BE2C (cell line): ENCODE results near the gene ZNF213.
A peak's percentile ranks its signal among the peaks of the same experiment; 100 is the strongest.
"Not testable (repeated sequence)": the region's sequence is repeated elsewhere in the genome, so short reads cannot be mapped to it uniquely, and the experiment has no call there.

Source experiments
- DNase-seq: peaks from one replicate; pipeline ENCODE4 v3.0.0-alpha.2; 2020
- H3K27me3 ChIP-seq: fragments of 250-450 bp; sonication (Bioruptor Pico); 2 replicates; pipeline ENCODE4 v1.5.1; 2020; ENCODE audit warnings: mild to moderate bottlenecking
- H3K36me3 ChIP-seq: fragments of 250-450 bp; sonication (Bioruptor Pico); 2 replicates; pipeline ENCODE4 v1.5.1; 2020; ENCODE audit warnings: mild to moderate bottlenecking
- H3K4me1 ChIP-seq: fragments of 250-450 bp; sonication (Bioruptor Pico); 2 replicates; pipeline ENCODE4 v1.5.1; 2020
- H3K4me3 ChIP-seq: 2 replicates; pipeline ENCODE4 v1.5.1; 2011; ENCODE audit warnings: low read depth, low read length
- H3K9me3 ChIP-seq: fragments of 250-450 bp; sonication (Bioruptor Pico); 2 replicates; pipeline ENCODE4 v1.5.1; 2020
- TF ChIP-seq, protein P1 (sequence below): IDR thresholded peaks from 2 replicates; pipeline ENCODE4 v1.5.1; 2012; ENCODE audit warnings: mild to moderate bottlenecking, low read depth, low read length

Gene ZNF213

DNA sequence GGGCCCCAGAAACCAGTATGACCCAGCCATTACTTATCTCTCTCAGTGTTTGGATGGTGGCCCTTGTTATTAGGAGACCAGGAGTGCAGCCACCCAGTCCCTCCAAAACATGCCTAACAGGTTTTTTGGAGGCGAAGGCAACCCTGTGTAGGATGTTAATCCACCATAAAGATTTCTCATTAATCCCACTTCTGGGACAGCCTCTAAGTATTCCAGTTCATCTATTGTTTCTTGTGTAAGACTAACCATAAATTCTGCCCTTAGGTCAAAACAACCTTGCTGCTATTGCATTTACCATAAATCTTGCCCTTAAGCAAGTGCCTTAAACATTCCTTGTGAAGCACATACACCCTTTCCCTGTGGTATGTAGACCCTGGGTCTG lies 31.7 kb downstream of the ZNF213 start:
- no peaks in the 10 kb centered on the region for H3K36me3 ChIP-seq
- no peaks in the 10 kb centered on the region for H3K4me1 ChIP-seq
- peaks cover 27% of the 10 kb centered on the region for H3K27me3 ChIP-seq
- H3K4me3 ChIP-seq: no peak overlapping the region
- no peak for DNase-seq
- no peaks in the 10 kb centered on the region for H3K9me3 ChIP-seq
- TF ChIP-seq, protein P1, sequence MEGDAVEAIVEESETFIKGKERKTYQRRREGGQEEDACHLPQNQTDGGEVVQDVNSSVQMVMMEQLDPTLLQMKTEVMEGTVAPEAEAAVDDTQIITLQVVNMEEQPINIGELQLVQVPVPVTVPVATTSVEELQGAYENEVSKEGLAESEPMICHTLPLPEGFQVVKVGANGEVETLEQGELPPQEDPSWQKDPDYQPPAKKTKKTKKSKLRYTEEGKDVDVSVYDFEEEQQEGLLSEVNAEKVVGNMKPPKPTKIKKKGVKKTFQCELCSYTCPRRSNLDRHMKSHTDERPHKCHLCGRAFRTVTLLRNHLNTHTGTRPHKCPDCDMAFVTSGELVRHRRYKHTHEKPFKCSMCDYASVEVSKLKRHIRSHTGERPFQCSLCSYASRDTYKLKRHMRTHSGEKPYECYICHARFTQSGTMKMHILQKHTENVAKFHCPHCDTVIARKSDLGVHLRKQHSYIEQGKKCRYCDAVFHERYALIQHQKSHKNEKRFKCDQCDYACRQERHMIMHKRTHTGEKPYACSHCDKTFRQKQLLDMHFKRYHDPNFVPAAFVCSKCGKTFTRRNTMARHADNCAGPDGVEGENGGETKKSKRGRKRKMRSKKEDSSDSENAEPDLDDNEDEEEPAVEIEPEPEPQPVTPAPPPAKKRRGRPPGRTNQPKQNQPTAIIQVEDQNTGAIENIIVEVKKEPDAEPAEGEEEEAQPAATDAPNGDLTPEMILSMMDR: no peak

DNA sequence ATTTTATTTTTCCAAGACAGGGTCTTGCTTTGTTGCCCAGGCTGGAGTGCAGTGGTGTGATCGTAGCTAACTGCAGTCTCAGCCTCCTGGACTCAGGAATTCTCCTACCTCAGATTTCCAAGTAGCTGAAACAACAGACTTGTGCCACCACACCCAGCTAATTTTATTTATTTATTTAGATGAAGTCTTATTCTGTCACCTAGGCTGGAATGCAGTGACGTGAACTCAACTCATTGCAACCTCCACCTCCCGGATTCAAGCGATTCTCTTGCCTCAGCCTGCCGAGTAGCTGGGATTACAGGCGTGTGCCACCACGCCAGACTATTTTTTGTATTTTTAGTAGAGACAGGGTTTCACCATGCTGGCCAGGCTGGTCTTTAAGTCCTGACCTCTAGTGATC lies 33.9 kb downstream of the ZNF213 start:
- not testable (repeated sequence) for H3K4me1 ChIP-seq, H3K36me3 ChIP-seq, H3K4me3 ChIP-seq, H3K9me3 ChIP-seq, DNase-seq
- peaks cover 30% of the 10 kb centered on the region for H3K27me3 ChIP-seq

GRCh38 chr16:3170440-3171180 lies 35.8 kb downstream of the ZNF213 start:
- H3K4me3 ChIP-seq: peak overlapping the region; percentile 55
- no peaks in the 10 kb centered on the region for H3K9me3 ChIP-seq
- H3K27me3 ChIP-seq: peaks cover 30% of the 10 kb centered on the region
- H3K36me3 ChIP-seq: no peaks in the 10 kb centered on the region
- no peaks in the 10 kb centered on the region for H3K4me1 ChIP-seq
- TF ChIP-seq, protein P1: no peak
- no peak for DNase-seq

DNA sequence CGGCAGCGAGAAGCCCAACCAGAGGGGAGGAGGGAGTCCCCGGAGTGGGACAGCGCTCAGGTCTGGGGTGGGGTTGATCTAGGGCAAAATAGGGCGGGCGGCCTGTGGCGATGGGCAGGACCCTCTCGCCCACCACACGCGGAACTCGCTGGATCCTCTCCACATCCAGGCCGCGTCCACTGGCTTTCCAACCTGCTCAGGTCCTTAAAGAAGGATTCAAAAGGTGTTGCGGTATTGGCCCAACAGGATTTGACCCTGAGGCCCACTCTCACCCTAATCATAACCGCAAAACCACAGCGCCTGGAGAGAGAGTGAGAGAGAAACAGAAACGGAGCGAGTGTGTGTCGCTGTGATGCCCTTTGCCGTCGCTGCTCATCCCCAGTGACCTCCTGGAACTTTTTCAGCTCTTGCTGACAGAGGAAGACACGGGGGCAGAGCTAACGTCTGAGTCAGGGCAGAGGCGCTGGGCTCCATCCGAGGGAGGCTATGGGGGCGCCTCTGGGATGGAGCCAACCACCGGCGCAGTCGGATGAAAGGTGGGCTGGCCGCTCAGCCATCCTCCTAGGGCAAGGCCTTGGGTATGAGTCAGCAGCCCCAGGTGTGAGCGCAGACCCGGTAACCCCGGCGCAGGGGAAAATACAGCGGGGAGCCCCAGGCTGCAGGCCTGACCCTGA lies 36.5 kb downstream of the ZNF213 start:
- H3K9me3 ChIP-seq: no peaks in the 10 kb centered on the region
- TF ChIP-seq, protein P1: no peak
- H3K4me3 ChIP-seq: peak overlapping the region; percentile 55
- peak; percentile 46 for DNase-seq
- peaks cover 30% of the 10 kb centered on the region for H3K27me3 ChIP-seq
- H3K4me1 ChIP-seq: no peaks in the 10 kb centered on the region
- no peaks in the 10 kb centered on the region for H3K36me3 ChIP-seq

DNA sequence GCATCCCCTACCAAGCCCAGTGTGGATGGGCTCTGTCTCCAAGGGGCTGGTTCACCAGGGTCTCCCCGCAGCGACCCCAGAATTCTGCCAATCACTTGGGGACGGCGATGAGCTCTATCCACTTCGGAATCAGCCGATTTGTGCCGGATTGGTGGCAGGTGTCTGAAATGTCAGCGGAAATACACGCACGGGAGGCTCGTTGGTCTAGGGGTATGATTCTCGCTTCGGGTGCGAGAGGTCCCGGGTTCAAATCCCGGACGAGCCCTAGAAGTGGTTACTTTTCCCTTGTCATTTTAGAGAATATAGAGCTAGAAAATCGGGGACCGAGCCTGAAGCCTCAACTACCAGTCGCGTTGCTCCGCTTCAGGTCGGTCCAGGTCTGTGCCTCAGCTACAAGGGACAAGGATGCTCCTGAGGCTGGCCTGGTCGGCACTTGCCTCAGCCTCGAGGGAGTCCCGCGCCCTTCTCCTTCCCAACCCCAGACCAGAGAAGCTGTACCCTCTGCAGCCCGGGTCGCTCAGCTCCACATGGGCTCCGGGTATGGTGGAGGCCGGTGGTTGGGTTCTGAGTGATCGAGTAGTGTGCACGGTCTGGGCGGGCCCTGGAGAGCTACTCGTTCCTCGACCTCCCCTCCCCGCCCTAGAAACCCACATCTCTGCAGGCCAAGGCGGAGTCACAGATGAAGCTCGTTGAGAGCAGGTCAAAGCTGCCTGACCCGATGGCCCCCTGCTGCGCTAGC lies 37.2 kb downstream of the ZNF213 start:
- no peaks in the 10 kb centered on the region for H3K36me3 ChIP-seq
- H3K4me3 ChIP-seq: peak overlapping the region; percentile 55
- TF ChIP-seq, protein P1: no peak
- no peaks in the 10 kb centered on the region for H3K4me1 ChIP-seq
- peak; percentile 87 for DNase-seq
- peaks cover 30% of the 10 kb centered on the region for H3K27me3 ChIP-seq
- no peaks in the 10 kb centered on the region for H3K9me3 ChIP-seq

- Histone ChIP-seq H3K4me3 (peak overlapping the region; percentile 27; the same call in 1 of the 2 replicates), H3K36me3 (no peaks in the 10 kb centered on the region), H3K4me1 (no peaks in the 10 kb centered on the region), H3K9me3 (no peaks in the 10 kb centered on the region), H3K27me3 (peaks cover 23% of the 10 kb centered on the region)
- TF ChIP-seq, protein P1: peak; percentile 69
- DNase-seq: peak; percentile 65
Observed at GRCh38 chr16:3173892-3174617, 39.2 kb downstream of the ZNF213 start.
